GM19239 (cell line): ENCODE data around the gene ARHGAP15.
A peak's percentile ranks its signal among the peaks of the same experiment; 100 is the strongest.

Experiments used
- DNase-seq: peaks from one replicate; pipeline ENCODE4 v3.0.0; 2011; ENCODE audit warnings: low spot score; ENCODE audit not compliant: insufficient read length
- FAIRE-seq: peaks from 2 replicates; lab custom pipeline; 2011; peaks lifted over from hg19 to GRCh38; lab: Jason Lieb, UNC

The ARHGAP15 gene

GRCh38 chr2:143429932-143430679 is 300.9 kb downstream of the ARHGAP15 start:
- FAIRE-seq = no peak
- no peak for DNase-seq

DNA sequence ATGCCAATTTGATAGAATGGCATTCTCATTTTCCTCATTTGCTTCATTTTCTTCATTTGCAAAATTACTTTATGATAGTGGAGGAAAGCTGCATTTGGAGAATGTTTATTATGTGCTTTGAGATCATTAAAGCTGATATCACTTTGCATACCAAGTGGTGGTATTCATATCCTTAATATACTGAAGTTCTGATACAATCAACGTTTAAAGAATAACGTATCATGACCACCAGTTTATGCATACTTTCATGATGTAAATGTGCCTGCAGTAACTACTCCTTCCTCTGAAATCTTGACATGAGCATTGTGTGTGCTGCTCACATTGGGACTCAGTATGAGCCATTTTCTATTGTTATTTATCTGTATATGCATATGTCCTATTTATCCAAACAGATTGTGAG is 302.1 kb downstream of the ARHGAP15 start:
- DNase-seq (no peak), FAIRE-seq (no peak)

DNA sequence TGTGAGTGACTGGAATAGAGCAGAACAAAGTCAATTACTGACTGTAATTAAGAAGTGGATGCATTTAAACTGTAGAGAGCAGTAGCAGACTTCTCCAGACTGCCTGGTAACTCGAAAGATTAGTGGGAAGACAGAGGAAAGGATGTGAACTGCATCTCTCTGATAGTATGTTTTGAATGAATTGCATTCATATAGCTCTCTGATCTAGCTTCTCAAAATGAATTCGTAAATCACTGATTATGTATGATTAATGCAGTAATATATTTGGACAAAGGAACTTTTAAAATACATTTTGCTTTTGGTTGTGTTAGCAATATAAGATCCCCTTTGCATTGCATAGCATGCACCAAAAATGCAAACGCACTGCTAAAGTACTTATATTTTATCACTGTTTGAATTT is 304.0 kb downstream of the ARHGAP15 start:
- no peak for DNase-seq
- no peak for FAIRE-seq

DNA sequence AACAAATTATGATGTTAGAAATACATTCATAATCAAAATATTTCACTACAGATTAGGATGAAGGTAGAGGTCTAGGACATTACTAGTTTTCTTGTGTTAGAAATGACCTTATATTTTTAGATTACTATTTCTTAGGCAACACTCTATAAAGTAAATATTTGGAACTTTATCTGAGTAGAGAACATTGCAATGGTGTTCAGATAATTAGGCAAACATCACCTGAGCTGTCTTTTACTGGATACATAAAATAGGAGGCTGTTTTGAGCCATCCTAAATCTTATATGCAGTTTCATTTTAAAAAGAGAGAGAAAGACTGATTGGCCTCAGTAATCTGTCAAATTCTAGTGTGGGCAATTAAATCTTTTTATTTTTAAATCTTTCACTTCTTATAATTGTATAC is 304.6 kb downstream of the ARHGAP15 start:
- FAIRE-seq (no peak), DNase-seq (no peak)

GRCh38 chr2:143434445-143434844 is 305.2 kb downstream of the ARHGAP15 start:
- FAIRE-seq (no peak), DNase-seq (no peak)

- FAIRE-seq = no peak
- DNase-seq = no peak
Measured at GRCh38 chr2:143435131-143435530, 305.9 kb downstream of the ARHGAP15 start.

DNA sequence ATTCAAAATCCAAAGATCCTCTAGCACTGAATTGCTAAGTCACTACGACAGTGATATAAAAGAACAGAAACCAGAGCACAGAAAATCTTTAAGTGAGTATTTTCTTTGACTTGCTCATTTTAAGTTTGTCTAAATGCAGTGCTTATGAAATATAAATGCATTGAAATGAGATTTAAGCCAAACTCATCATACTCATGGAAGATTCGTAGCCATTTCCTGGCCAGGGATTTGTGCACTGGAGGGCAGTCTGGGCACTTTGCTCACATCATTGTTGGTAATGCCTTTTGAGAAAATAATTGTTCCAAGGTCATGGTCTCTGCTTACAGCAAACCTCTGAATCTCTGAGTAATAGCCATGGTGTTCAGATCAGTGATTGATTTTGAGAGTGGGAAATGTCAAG is 307.7 kb downstream of the ARHGAP15 start:
- FAIRE-seq (no peak), DNase-seq (no peak)

DNA sequence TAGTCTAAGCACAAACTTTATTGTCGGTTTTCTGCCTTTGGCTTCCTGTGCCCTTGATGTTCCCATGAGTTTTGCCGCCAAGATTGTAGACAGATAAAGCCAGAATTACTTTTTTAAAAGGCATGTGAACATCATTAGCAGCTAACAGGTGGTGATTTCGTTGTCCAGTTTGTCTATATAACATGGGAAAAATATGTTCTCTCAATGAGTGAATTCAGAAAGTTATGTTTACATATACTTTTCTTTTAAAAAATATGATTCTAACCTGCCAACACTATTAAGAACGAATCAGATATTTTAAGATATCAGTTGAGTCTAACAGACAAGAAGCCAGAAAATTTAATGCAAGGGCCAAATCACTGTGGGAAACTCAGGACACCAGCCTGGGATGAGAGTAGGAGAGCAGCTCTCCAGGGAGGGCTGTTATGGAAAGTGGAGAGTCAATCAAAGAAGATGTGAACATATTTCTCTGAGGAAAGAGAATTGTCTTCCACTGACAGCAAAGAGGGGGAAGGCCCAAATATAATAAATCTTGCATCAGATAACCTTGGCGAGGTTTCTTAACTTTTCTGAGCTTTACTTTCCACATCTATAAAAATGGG is 311.3 kb downstream of the ARHGAP15 start:
- FAIRE-seq (no peak), DNase-seq (no peak)

- DNase-seq (no peak), FAIRE-seq (no peak)
Measured at GRCh38 chr2:143442193-143442592, 313.0 kb downstream of the ARHGAP15 start.

GRCh38 chr2:143451642-143452281 is 322.5 kb downstream of the ARHGAP15 start:
- no peak for DNase-seq
- peak; percentile 80 for FAIRE-seq

GRCh38 chr2:143452817-143453451 is 323.7 kb downstream of the ARHGAP15 start:
- FAIRE-seq = peak; percentile 68
- DNase-seq = no peak

DNA sequence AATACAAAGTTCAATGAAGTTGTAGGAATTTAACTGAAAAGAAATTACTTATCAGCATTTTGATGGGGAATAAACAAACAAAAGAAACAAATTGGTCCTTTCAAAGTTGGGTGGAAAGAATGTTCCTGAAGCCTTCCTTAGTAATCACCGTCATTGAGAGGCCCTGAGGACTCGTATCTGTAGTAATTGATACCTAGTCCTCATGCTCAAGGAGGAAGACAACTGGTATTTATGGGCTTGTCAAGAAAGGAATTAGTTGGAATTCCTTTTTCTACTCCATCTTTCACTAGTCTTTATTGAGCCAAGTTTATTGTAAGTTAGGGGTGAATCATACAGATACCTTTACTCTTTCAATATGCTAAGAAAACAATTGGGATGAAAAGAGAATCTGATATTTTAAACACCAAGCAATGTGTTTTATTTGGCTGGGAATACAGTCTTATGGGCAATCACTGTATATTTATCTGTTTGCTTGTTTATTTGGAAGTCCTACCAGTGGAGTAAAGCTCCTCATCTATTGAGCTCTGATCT is 324.8 kb downstream of the ARHGAP15 start:
- FAIRE-seq (no peak), DNase-seq (no peak)

GRCh38 chr2:143455317-143455716 is 326.1 kb downstream of the ARHGAP15 start:
- DNase-seq (no peak), FAIRE-seq (no peak)

- FAIRE-seq = no peak
- DNase-seq = no peak
Measured at GRCh38 chr2:143458258-143459190, 329.3 kb downstream of the ARHGAP15 start.

DNA sequence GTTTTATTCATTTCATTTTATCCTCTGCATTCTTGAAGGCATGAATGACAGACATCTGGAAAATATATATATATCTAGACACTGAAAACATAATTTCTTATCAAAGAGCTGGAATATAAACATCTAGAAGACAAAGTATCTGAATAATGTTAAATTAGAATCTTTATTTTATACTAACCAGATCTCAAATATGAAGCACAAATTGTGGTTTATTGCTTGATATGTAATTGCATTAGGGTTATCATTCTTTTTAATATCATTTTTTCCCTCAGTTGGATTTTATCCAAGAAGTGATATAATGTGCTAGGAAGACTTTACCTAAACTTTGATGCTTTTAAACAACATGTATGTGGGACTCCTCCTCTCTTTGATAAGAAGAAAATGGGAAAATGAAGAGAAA is 331.2 kb downstream of the ARHGAP15 start:
- no peak for FAIRE-seq
- no peak for DNase-seq

- DNase-seq (no peak), FAIRE-seq (peak; percentile 39)
Measured at GRCh38 chr2:143463719-143464118, 334.5 kb downstream of the ARHGAP15 start.

DNA sequence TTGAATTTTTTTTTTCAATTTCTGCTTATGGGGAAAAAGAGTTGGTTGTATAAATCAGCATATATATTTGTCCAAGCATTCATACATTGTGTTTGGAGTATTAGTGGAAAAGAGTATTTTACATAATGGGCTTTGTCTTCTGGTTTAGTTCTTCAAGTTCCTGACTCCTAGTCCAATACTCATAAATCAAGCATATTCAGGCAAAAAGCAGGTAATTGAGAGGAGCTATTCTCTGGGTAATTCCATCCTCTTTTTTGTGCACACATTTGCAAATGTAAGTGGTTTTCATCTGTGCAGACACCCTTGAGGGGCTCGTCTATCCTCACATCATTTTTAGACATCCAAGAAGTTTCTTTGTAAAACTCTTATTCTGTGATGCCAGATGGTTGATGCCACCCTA is 337.2 kb downstream of the ARHGAP15 start:
- FAIRE-seq (no peak), DNase-seq (no peak)

- no peak for DNase-seq
- peak; percentile 51 for FAIRE-seq
Measured at GRCh38 chr2:143467011-143467410, 337.8 kb downstream of the ARHGAP15 start.

DNA sequence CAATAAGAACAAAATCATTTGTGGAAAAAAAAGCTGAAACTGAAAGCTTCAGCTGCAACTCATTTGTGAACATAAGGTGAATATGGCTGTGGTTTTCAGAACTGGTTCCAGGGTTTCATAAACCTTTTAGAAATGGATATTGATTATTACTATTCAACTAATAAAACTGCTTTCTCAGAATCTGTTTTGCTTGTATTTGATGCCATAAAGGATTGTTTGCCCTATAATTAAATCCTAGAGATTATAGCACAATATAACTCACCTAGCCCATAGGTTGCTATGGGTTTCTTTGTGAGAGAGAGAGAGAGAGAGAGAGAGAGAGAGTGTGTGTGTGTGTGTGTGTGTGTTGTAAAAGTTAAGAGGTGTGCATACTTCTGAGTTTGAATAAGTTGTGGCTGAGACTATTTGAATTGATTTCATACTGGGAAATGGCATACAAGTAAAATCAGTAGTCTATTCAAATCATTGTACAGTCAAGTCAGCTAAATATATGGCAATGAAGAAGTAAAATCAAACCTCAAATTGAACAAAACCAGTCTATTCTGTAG is 339.2 kb downstream of the ARHGAP15 start:
- DNase-seq (no peak), FAIRE-seq (peak; percentile 80)
